HFF-Myc (cell line): ENCODE data around the gene TENM4.

ENCODE experiments used
- DNase-seq: peaks from one replicate; pipeline ENCODE4 v3.0.0-alpha.2; 2011; ENCODE audit warnings: low read depth; ENCODE audit errors: extremely low read depth
- H3K4me3 ChIP-seq: replicated peaks from 2 replicates; pipeline ENCODE4 v1.5.1; 2011; ENCODE audit warnings: low read depth, mild to moderate bottlenecking, control low read depth, low read length
- CTCF ChIP-seq: IDR thresholded peaks from 2 replicates; pipeline ENCODE4 v1.5.1; 2012; ENCODE audit warnings: mild to moderate bottlenecking, low read depth, low read length, control low read depth; ENCODE audit errors: missing control alignments

TENM4 gene

DNA sequence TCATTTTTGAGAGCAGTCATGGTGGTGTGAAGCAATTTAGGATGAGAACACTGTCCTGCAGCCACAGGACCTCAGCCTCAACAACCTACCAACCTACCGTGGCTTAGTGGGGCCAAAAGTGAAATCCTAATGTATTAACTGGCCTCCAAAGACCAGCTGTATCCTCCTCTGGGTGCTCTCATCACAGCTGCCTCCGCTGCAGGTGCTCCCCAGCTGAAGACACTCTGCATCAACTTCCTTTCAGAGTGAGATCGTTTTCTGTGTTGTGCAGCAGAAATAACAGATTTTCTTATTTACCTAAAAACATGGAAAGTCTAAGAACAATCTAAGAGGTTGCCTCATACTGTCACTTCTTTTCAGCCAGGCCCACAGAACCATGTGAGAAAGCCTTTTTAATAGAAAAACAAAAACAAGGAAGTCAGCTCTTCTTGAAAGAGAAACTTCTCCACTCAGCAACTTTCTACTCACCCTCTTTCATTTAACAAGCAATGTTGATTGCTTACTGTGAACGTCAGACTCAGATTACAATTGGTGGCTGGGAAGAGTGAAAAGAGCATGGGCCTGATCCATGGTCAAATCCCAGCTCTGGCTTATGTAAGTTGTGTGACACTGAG, 136.1 kb downstream of the TENM4 start:
- DNase-seq, result no peak
- H3K4me3 ChIP-seq, result no peak overlapping the region

GRCh38 chr11:79296141-79296540, 144.7 kb downstream of the TENM4 start:
- no peak overlapping the region for H3K4me3 ChIP-seq

More for the DNA sequence above, 136.1 kb downstream of the TENM4 start:
- TF ChIP-seq CTCF, result no peak

DNA sequence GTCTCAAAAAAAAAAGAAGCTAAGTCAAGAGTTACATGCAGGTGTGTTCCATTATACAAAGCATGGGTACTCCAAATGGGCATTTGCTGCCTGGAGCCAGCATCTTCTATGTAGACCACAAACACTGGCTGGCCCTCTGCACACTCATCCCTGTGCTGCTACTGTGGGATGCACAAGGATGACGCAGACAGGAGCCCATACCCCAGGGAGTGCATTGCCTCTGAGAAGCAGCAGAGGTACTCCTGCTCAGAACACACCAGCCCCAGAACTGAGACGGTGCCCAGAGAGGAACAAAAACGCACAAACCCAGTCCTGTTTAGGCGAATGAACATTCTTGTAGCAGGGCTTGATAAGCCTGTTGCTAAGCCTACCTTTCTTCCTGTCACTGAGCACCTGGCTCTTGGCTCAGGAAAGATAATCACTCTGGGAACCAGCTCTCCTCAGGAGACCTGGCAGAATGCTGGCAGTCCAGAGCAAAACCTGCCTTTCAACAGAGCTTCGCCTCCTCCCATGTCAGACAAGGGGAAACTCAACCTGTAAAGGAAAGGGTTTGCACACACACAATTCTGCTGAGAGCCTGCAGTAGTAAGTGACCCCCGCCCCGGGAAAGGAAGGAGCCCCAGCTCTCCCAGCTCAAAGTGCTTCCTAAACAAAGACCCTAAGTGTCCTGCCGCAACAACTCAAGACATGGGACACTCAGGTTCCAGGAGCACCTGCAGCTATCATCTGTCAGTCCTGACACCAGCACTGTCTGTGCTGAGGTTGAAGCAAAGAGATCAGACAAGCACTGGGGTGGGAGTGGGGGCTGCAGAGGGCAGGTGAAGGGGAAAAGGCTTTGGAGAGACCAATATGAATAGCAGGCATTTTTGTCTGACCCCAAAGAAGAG, 145.7 kb downstream of the TENM4 start:
- no peak overlapping the region for H3K4me3 ChIP-seq
- no peak for TF ChIP-seq CTCF
- no peak for DNase-seq

More at GRCh38 chr11:79296141-79296540, 144.7 kb downstream of the TENM4 start:
- TF ChIP-seq CTCF, result no peak
- DNase-seq, result no peak

GRCh38 chr11:79291948-79292347, 148.9 kb downstream of the TENM4 start:
- TF ChIP-seq CTCF, result no peak
- no peak overlapping the region for H3K4me3 ChIP-seq
- no peak for DNase-seq

DNA sequence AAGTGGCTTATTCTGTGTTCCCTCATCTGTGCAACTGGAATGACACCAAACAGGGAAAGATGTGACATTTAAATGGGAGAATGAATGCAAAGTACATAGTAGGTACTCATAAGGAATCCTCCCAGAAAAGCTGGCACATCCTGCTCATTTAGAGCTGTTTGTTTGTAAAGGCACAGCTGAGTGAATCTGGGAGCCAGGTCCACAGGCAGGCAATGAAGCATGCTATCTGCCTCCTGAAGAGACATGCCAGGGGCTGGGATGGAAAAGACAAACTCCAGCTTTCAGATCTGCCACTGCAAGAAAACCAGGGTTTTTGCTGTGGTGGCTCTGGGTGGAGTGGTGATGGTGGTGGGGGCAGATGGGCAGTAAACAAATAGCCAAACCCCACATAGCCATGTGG, 150.1 kb downstream of the TENM4 start:
- no peak for TF ChIP-seq CTCF
- no peak for DNase-seq
- no peak overlapping the region for H3K4me3 ChIP-seq

DNA sequence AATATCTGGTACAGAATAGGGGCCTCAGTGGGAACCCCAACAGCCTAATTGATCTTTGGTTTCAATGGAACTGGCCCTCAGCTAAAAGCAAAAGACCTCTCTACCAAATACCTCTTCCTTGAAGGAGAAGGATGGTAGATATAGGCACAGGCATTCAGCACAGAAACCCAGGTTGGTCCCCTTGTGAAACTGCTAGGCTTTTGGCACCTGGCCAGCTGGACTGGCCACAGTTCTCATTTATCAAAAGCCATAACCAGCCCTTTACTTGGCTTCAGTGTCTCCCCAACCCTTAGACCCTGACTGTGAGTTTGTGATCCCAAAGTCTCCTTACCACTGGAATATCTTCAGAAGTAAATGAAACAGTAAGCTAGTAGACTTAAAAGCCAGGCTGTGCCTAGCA, 152.9 kb downstream of the TENM4 start:
- H3K4me3 ChIP-seq, result no peak overlapping the region
- DNase-seq, result no peak
- TF ChIP-seq CTCF, result no peak
